Skin epidermis (tissue), 12 donors: ENCODE data around the gene GULP1.
"Not testable (repeated sequence)": the region's sequence is repeated elsewhere in the genome, so short reads cannot be mapped to it uniquely, and the experiment has no call there.

Experiments
- H3K27ac ChIP-seq, 21 experiments: fragments of 200-600 bp; sonication (generic) in 11 of 21; one replicate each; pipeline ENCODE4 v1.5.0; 2020; ENCODE audit warnings: mild to moderate bottlenecking in 3 of 21, inconsistent platforms in 2 of 21, moderate library complexity in 2 of 21
- H3K4me3 ChIP-seq, 7 experiments: fragments of 200-600 bp; sonication (generic) in 2 of 7; one replicate each; pipeline ENCODE4 v1.5.0; 2020; ENCODE audit warnings: inconsistent platforms in 2 of 7, mild to moderate bottlenecking in 2 of 7, moderate library complexity in 1 of 7

Gene GULP1

GRCh38 chr2:188571543-188572303, 280.0 kb downstream of the GULP1 start:
- H3K27ac ChIP-seq: peak overlapping the region in 2 of 21 experiments; percentile 29 to 67
- H3K4me3 ChIP-seq: no peak overlapping the region

DNA sequence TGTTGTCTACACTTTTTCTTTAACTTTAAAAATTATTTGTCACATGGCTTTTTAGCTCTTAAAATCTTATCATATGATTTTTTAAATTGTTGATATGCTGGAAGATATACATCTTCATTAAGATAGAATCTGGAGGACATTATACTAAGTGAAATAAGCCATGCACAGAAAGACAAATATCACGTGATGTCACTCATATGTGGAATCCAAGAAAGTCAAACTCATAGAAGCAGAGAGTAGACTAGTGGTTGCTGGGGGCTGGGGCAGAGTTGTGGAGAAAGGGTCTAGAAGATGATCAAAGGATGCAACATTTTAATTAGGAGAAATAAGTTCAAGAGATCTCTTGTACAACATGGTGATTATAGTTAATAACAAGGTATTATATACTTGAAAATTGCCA, 280.9 kb downstream of the GULP1 start:
- Histone ChIP-seq H3K4me3 (no peak overlapping the region), H3K27ac (peak overlapping the region in 2 of 21 experiments; percentile 29 to 70)

GRCh38 chr2:188573453-188573852, 281.8 kb downstream of the GULP1 start:
- Histone ChIP-seq H3K27ac (peak overlapping the region in 7 of 21 experiments; percentile 1 to 70 (median 28)), H3K4me3 (no peak overlapping the region)

DNA sequence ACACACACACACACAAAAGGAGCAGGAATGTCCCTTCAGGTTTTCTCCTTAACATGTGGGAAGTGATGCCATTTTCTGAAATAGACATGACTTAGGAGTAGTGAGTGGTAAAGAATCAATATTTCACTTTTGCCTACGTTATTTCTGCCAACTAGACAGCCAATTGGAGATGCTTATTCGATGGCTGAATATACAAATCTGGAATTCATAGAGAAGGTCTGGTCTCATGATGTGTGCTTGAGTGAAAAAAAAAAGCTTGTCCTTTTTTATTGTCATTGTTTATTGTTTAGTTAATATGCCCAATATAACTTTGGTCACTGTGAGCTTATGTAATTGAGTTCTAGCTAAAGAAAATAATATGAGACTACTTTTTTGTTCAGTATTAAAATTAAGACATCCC, 284.3 kb downstream of the GULP1 start:
- Histone ChIP-seq H3K4me3 (no peak overlapping the region), H3K27ac (peak overlapping the region in 5 of 21 experiments; percentile 3 to 70 (median 13))

GRCh38 chr2:188576651-188577050, 285.0 kb downstream of the GULP1 start:
- Histone ChIP-seq H3K4me3 (no peak overlapping the region), H3K27ac (peak overlapping the region in 6 of 21 experiments; percentile 3 to 70 (median 34))

- Histone ChIP-seq H3K4me3 (no peak overlapping the region), H3K27ac (peak overlapping the region in 5 of 21 experiments; percentile 19 to 66 (median 53))
Measured at GRCh38 chr2:188577231-188577630, 285.6 kb downstream of the GULP1 start.

DNA sequence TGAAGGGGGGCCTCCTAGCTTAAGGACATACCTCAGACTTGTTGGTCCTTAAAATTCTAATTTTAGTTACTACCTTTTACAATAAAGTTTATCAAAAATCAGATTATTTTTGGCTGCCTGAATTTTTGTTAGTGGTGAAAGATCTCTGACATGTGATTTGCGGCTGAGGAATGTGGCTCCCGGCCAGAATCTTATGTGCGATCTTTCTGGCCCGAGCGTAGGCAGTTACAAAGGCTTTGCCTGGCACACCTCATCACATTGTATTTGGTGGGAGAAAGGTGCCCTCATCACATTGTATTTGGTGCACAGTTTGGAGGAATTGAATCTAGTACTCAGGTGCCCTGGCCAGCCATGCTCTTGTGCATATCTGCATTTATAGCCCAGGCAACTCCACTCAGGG, 289.1 kb downstream of the GULP1 start:
- Histone ChIP-seq H3K4me3 (no peak overlapping the region), H3K27ac (no peak overlapping the region)

DNA sequence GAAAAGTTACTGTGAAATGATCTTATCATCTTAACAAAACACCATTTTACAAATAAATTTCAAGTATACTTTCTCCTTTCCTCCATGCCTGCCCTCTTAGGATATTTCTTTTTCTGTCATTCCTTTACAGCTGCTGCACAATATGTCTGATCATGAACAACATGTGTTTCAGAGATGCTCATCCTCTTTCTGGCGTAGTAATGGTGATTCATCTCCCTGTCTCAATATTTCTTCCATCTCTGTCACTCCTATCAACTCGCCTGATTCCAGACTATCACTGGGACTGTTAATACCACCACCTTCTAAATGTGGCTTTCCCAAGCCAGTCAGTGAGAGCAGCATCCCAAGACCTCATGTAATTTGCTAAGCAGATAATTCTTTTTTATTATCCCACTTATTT, 290.5 kb downstream of the GULP1 start:
- Histone ChIP-seq H3K27ac (peak overlapping the region in 1 of 21 experiments; percentile 5), H3K4me3 (no peak overlapping the region)

- peak overlapping the region in 1 of 21 experiments; percentile 26 for H3K27ac ChIP-seq
- H3K4me3 ChIP-seq: no peak overlapping the region
Measured at GRCh38 chr2:188588235-188588634, 296.6 kb downstream of the GULP1 start.

DNA sequence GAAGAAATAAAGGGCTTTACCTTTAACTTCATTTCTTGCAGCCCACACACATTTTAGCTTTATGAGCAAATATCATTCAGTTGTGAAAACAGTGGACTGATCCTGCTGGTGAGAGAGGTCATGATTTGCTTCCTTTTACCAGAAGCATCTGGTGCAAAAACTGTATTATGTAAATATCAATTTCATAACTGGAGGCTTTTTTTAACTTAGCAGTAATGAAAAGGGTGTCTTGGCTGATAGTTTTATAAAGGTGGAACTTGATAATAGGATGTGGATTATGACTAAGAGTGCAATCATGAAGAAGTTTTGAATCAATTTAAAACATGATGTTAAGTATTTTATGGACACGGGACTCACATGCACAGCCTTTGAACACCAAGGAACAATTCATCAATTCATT, 304.4 kb downstream of the GULP1 start:
- no peak overlapping the region for H3K27ac ChIP-seq

DNA sequence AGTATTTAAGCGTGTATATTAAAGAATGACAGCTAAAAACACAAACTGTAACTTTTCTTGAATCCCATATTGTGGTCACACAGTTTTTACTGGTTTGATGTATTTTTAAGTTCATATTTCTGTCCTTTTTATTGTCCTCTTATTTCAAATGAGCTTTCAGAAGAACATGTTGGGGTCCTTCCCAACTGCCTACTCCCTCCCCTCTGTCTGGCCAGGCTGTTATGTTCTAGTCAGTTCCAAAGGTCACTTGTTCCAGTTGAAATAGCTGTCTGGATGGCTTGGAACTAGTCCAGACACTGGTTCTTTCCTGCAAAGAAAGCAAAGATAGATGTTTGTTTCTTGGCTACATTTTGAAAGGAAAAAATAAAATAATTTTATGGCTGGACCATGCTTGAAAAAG, 306.9 kb downstream of the GULP1 start:
- Histone ChIP-seq H3K27ac (peak overlapping the region in 3 of 21 experiments; percentile 13 to 71 (median 53)), H3K4me3 (no peak overlapping the region)

More for the DNA sequence above, 304.4 kb downstream of the GULP1 start:
- no peak overlapping the region for H3K4me3 ChIP-seq

DNA sequence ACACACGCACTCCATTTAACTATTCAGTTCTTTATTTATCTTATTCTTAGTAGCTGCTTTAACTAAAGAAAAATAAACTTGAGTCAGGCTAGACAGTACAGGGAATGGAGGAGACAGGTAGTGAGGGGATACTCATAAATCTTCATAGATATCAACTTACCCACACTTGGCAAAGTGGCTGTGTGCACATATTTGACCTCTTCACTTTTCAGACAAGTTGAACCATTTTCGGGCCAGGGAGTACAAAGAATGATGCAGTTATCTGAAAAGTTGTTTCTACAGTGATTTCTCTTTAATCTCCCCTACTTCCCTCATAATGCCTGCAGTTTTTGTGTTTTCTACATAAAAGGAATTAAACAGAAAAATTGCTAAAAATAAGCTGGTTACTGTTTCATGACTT, 307.5 kb downstream of the GULP1 start:
- no peak overlapping the region for H3K4me3 ChIP-seq
- H3K27ac ChIP-seq: peak overlapping the region in 6 of 21 experiments; percentile 30 to 81 (median 54)

GRCh38 chr2:188600536-188601210, 309.0 kb downstream of the GULP1 start:
- Histone ChIP-seq H3K4me3 (no peak overlapping the region), H3K27ac (peak overlapping the region in 6 of 21 experiments; percentile 69 to 81 (median 74))

GRCh38 chr2:188601391-188601790, 309.7 kb downstream of the GULP1 start:
- Histone ChIP-seq H3K4me3 (no peak overlapping the region), H3K27ac (peak overlapping the region in 9 of 21 experiments; percentile 23 to 81 (median 71))

GRCh38 chr2:188601927-188602326, 310.3 kb downstream of the GULP1 start:
- Histone ChIP-seq H3K27ac (peak overlapping the region in 5 of 21 experiments; percentile 38 to 75 (median 73)), H3K4me3 (no peak overlapping the region)

DNA sequence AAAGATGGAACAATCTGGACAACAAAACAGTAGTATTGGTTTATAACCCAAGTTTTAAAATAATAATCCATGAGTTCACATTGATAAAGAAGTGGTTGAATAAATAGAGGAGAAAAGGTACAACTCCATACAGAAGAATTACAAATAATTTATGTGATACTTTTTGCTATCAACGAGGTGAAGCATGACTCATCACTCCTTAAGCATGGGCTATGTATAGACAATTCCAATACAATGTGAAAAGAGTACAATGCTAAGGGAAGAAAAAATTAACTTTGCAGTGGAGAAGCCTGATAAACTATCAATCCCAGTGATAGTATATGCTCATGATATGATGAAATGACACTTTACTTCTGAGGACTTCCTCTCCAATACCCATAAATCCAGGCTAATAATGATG, 312.9 kb downstream of the GULP1 start:
- Histone ChIP-seq H3K4me3 (no peak overlapping the region), H3K27ac (no peak overlapping the region)

DNA sequence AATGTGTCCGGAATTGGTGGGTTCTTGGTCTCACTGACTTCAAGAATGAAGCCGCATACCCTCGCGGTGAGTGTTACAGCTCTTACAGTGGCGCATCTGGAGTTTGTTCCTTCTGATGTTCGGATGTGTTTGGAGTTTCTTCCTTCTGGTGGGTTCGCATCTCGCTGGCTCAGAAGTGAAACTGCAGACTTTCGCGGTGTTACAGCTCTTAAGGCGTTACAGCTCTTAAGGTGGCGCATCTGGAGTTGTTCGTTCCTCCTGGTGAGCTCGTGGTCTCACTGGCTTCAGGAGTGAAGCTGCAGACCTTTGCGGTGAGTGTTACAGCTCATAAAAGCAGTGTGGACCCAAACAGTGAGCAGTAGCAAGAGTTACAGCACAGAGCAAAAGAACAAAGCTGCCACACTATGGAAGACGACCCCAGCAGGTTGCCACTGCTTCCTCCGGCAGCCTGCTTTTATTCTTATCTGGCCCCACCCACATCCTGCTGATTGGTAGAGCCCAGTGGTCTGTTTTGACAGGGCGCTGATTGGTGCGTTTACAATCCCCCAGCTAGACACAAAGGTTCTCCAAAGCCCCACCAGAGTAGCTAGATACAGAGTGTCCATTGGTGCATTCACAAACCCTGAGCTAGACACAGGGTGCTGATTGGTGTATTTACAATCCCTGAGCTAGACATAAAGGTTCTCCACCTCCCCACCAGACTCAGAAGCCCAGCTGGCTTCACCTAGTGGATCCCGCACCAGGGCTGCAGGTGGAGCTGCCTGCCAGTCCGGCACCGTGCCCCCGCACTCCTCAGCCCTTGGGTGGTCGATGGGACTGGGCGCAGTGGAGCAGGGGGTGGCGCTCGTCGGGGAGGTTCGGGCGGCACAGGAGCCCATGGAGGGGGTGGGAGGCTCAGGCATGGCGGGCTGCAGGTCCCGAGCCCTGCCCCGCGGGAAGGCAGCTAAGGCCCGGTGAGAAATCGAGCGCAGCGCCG, 314.2 kb downstream of the GULP1 start:
- not testable (repeated sequence) for H3K27ac ChIP-seq, H3K4me3 ChIP-seq

DNA sequence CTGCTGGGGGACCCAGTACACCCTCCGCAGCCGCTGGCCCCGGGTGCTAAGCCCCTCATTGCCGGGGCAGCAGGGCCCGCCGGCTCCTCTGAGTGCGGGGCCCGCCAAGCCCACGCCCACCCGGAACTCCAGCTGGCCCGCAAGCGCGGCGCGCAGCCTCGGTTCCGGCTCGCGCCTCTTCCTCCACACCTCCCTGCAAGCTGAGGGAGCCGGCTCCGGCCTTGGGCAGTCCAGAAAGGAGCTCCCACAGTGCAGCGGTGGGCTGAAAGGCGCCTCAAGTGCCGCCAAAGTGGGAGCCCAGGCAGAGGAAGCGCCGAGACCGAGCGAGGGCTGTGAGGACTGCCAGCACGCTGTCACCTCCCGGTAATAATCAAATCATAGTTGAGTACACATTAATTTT, 314.9 kb downstream of the GULP1 start:
- not testable (repeated sequence) for H3K27ac ChIP-seq, H3K4me3 ChIP-seq

DNA sequence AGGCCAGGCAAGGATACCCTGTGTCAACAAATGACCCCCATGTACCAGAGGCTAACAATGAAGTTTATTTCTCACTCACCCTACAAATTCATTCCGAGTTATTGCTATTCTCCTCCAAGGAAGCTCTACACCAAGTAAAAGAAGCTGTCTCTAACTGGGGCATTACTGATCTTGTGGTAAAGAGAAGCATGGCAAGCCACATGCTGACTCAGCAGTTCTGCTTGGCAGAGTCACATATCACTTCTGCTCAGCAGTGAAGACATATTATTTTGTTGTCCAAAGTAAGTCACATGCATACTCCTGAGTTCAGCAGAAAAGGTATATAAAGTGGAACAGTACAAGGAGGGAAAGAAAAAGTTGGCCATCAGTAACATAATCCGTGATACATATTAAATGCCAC, 315.8 kb downstream of the GULP1 start:
- Histone ChIP-seq H3K27ac (peak overlapping the region in 1 of 21 experiments; percentile 34), H3K4me3 (no peak overlapping the region)
